Activated CD4-positive, CD25-positive, alpha-beta regulatory T cell (primary cell): ENCODE measurements around the gene TP63.

Experiments used
- DNase-seq, 4 experiments: peaks; one replicate each; lab custom pipeline; 2025; lab: John Stamatoyannopoulos, UW

The TP63 gene

DNA sequence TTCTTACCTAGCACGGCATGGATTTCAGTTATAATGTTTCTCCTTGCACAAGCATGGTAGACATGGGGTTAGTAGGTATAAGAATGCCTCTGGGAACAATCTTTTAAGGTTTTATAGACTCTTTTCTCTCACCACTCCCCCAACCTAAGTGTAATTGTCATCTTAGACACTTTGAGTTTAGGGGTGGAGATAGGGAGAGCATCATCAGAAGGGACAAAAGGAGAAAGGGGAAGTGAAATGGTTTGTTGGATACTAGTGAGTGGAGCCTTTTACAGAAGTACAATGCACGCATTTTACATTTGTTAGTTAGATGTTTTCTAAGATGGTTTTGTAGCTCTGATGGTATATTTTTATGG lies 189.2 kb downstream of the TP63 start:
- DNase-seq: no peak

DNA sequence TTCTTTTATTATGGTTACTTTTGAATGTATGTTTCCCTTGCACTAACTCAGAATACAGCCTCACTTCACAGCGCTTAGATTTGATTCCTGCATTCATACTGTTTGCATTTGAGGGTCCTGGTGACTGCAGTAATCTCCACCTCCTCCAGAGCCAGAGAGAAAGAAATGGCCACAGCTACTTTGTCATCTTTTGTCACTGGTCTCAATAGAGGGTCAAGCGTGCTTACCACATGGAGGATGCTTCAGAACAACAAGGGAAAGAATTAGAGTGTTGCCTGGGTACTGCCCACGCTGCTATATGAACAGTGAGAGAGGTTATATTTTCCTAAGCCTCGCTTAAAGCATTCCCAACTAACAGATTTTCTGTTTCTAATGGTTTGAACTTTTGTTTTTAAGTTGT lies 190.1 kb downstream of the TP63 start:
- no peak for DNase-seq

DNA sequence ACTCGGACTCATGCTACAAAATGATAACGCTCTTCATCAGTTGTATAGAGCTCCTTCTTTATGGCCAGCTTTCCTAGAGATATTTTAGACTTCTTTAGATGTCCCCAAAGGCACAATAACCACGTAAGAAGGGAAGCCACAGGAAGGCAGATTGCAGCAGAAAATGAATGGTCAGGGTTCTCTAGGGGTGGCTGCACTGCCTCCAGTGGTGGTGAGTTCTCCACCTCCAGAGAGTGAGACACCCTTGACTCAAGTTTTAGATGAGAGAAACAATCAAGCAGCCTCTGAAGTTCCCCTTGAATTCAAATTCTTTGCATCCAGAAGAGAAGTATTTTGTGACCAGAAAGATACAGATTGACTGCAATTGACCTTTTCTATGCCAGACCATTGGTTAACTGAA lies 191.5 kb downstream of the TP63 start:
- no peak for DNase-seq

DNA sequence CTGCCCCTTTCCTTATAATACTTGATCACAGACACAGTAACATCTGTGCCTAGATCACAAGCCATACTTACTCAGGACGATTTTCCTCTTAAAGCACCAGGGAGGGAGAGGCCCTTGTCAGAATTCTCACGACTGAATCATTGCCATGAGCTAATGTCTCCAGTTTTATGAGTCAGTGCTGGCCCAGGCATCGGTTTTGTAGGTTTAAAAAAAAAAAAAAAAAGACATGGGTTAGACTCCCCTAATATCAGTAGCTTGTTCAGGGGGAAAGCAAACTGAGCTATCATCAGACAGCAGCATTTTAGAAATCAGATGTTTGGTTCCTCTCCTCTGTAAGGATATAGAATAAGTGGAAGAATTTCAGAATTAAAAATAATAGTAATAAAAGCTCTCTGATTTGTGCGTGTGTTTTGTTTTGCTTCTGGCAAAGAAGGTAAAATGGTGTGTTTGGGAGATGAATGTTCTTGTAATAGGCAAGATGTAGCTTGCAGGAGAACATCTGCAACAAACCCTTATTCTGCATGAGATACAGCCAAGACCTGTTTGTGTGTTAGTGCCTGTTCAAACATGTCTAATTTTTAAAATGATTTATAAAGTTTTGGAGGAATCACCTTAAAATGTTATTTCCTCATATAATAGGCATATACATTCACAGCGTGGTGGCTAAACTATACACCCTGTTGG lies 193.6 kb downstream of the TP63 start:
- DNase-seq: no peak

DNA sequence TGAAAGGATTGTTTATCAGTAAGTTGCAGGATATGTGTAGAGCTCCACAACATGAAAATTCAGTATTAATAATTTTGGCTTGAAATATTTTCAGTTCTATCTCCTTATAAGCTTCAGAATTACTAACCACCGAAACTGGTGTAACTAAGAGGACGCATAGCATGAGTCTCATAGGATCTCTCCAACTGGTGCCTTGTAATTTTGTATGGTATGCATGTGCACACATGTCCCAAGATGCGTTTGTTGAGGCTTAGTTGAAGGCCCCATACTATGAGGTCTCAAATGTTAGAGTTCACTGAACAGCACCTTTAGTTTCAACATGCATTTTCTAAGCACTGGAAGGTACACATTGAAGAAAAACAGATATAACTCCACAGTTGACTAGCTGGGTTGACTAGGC lies 195.4 kb downstream of the TP63 start:
- no peak for DNase-seq

DNA sequence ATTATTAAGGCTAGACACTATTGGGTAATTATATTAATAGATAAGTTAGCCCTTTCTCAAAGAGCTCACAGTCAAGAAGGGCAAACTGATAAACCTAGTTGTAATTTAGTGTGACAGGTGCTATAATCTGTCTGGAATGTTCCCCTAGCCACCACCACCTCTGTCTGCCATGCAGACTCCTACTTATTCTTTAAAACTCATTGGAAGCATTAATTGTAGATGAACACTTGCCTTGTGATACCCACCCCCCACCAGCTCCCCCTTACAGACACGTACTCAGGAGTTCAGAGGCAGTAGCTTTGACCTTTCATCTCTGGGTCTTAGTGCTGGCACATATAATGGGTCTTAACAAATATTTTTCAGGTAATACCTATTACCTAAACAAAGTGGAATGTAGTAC lies 195.9 kb downstream of the TP63 start:
- no peak for DNase-seq

DNA sequence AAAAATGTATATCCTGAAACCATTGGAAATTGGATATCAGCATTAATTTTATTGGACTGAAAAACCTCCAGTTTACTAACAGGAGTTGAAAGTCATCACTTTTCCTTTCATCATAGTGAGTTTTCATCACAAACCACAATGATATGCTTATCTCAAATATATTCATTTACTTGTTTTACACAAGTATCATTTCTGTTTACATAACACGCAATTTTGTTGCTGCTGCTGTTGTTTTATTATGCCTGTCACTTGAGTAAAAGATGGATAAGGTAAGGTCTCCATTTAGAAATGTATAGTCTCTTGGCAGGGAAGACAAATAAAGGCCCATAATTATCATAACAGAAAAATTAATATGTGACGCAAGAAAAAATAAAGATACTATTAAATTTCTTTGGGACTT lies 199.2 kb downstream of the TP63 start:
- DNase-seq: no peak

DNA sequence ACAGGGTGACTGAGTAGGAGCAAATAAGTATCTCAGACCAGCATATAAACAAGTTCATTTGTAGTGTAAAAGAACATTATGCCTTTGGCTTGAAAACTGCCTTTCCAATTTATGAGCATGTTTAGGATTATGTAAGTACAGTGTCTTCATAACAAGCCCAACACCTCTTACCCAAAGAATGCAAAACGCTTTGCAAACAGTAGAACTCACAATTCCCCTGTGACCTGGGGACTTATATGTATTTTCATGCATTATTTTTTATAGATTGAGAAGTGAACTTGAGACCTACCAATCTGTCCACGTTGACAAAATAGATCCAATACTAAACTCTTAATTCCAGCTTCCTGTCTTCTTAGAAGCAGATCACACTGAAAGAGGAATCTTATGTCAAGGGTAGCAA lies 202.1 kb downstream of the TP63 start:
- no peak for DNase-seq

DNA sequence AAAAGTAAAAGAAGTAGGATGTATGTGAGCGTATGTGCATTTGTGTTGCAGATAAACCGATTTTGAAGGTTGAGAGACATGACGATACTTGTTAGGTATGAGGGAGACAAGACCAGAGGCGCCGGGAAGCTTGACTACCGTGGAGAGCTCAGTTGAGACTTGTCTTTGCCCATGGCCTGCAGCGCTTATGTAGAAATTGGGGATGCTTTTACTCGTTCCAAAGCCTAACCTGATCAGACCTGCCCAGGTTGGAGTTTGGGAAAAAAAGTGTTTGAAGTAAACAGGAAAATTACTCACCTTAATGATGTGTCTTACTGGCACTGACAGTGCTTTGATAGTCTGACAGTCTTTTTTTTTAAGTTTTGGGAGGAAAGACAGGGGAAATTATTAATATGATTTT lies 202.8 kb downstream of the TP63 start:
- no peak for DNase-seq

DNA sequence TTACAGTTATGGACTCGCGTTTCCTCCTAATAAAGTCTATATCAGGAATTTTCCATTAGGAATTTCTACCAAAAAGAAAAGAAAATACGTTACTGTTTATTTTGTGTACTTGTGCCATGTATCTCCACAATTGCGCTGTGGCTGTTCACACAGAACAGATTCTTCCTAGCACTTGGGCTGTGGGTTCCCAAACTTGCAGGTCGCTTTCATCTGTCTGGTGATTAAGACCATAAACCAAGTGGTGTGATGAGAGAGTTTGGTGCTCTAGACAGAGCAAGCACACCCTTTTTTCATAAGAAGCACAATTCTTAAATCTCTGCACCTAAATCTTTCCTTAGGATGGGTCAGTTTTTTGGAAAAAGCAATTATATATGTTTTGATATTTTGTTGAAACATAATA lies 203.3 kb downstream of the TP63 start:
- no peak for DNase-seq

DNA sequence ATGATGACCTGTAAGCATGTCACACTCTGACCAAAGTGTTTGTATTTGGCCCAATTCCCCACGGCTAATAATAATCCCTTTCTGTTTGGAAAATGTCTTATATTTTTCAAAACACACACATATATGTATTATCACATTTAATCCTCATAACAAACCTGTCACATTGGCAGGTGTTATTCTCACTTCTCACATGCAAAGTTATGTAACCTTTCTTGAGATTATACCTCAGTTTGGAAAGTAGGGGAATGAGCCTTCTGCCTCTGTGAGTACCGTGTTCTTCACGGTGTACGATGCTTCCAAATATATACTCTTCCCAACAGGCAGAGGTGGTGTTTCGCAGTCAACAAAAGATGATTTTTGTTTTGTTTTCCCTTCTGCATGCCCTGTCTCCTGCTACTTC lies 205.6 kb downstream of the TP63 start:
- DNase-seq: no peak

DNA sequence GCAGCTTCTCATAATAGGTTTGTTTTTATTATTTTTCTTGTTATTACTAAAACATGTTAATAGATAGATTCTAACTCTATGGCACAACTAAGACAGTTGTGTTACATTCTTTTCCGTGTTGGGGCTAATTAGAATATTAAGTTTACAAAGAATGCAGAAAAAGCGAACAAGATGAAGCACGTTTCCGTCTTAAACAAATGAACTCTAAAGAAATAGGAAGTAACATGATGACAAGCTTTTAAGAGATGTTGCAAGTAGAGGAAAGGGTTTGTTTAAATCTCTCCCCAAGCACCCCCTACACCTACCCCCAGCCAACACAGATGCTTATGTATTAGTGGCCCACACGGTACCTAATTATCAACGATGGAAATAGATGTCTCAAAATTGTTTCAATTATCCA lies 207.1 kb downstream of the TP63 start:
- DNase-seq: no peak

DNA sequence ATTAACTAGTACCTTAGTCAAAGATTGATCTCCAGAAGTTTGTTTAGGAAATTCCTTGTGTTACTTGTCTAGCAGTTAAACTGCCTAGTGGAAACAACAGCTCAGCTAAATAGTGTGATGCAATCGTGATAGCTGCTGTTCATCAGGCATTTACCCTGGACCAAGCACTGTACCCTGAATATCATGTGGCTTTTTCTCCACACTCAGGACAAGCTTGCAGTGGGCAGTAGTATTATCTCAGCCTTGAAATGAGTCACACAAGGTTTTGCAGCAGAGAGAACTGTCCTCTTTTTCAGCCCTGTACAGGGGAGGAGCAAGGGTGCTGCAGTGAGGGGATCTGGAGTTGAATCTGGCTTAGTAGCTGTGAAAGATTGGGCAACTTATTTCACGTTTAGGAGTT lies 208.4 kb downstream of the TP63 start:
- no peak for DNase-seq

DNA sequence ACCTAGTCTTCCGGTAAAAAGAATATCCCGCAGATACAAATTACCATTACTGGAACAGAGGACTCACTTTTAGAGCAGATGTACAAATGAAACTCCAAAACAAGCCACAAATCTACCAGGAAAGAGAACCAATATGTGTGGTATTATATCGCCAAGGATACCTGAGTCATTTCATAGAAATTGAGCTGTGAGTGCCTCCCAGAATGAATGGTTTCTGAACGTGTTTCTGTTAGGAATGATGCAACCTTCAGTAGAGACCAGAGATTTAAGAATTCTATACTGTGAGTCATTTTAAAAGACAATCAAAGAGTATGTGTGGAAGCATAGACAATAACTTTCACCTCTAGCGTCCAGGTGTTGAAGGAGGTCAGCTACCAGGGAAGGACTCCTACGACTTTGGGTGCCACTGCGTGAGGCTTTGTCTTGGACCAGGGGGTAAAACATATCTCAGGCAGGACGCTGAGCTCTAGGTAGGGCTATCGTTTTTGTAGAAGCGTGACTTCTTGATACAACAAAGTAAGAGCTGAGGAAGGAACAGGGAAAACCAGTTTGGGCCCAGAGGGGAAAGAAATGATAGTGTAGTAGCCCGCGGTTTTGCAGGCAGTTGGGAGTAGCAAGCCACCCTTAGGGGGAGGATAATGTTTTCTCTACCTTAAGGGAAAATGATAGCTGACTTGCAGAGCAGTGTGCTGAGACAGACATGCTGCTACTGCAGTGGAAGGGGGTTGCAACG lies 210.4 kb downstream of the TP63 start:
- DNase-seq: no peak

DNA sequence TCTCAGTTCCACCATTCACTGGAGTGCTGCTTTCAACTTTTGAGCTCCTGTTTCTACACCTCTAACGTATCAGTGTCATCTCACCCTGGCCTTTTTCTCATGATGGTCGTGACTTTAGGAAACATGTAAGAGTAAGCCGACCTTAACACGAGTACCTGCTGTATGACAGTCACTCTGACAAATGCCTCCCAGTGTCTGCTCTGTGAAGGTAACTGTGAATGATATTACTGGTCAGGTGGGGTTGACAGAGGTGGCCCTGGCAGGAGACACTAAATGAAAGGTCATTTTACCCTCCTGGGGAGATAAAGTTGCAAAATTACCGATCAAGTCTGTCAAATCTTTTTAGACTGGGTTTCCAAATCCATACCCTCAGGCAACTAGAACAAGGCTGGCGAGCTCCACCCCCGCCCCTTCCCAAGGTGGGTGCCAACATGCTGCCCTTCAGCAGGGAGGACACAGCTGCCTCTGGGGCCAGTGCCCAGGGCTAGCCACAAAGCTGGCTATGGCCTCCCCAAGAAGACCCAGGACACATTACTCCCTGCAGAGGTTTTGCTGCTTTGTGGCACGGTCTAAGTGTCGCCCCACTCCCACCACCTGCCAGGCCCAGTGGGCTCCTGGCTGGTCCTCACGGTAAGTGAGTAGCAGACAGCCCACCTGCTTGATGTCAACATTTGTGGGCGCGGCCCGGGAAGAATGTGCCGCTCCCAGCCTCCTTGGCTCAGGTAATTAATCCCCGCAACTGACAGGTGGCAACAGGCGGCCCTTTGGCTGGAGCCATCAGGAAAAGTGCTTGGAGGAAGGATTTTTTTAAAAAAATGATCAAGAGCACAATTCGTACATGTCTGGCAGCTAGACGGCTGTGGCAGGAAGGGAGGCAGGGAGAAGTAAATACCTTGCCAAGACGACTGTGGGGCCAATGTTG lies 211.8 kb downstream of the TP63 start:
- no peak for DNase-seq

DNA sequence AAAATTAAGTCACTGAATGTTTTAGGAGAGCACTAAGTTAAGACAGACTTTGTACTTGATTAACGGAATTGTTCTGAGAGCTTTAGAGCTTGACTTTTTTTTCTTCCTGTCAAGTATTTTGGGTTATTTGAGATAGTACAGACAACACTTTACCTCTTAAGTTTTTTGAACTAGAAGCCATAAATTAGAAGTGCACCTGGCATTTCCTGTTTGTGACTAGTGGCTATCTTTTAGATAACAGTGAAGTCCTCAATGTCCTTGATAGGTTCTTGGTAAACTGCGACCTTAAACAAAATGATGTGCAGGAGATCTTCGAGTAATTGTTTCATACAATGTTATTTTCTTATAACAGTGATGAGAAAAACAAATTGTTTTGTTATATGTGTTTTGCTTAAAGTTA lies 213.9 kb downstream of the TP63 start:
- DNase-seq: no peak

DNA sequence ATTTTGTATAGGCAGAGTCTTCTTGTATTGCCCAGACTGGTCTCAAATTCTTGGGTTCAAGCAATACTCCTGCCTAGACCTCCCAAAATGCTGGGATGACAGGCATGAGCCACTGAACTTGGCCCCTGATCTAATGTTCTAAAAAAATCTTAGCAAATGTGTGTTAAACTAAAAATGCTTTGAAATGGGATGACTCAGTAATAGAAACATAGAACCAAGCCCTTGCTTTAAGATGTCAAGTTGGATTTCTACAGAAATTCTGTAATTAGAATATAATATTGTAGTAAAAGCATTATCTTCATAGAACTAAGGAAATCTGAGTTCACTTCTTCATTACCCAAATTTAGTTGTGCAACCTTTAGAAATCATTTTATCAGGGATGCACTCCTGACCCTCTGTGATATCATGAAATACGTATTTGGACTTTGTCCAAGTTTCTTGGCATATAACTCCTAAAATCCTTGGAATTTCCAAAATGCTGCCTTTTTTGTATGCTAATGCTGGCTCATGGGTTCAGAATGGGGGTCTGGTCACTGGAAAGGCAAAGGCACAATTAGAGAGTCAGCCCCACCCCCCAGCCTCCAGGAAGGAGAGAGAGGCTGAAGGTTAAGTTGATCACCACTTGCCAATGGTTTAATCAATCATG lies 217.3 kb downstream of the TP63 start:
- no peak for DNase-seq

DNA sequence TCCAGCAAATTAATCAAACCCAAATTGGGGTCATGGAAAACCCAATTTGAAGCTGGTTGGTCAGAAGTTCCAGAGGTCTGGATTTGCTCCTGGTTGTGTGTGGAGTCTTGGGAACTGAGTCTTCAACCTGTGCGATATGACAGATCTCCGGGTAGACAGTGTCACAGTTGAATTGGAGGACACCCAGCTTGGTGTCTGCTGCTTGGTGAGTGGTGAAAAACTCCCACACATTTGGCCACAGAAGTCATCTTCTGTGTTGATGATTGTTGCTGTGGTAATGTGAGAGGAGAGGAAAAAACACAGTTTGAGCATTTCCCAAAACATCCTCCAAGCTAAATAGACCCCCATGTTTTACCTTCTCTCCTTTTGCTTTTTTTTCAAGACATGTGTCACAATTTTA lies 218.1 kb downstream of the TP63 start:
- DNase-seq: no peak

DNA sequence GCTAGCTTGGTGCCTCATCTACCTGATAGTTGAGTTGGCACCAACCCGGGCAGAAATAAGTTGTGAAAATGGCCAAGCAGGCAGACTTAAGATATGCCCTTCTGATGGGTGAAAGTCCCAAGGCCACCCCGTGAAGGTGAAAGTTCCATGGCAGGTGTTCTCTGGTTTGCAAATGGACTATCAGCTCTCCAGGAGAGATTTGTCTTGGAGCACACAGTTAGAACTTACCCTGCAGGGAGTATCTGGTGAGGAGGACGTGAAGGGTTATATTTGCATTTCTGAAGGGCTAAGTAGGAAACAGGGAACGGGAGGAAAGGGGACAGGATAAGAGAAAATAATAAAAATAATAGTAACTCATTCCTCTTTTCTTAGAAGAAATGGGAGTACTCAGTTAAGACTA lies 220.5 kb downstream of the TP63 start:
- DNase-seq: no peak

DNA sequence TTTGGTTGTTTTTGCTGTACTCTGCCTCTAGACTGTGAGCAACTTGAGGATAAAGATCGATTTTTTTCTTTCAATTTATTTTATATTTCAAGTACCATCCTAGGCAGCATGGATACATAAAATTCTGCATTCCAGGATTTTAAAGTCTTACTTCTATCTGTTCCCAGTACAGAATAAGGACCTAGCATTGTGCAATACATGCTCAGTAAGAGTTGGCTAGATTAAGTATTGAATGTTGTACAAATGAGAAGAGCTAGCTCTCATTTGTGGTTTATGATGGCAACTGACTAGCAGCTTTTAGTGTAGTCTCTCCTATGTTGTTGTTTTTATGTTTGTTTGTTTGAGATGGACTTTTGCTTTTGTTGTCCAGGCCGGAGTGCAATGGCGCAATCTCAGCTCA lies 222.7 kb downstream of the TP63 start:
- no peak for DNase-seq

DNA sequence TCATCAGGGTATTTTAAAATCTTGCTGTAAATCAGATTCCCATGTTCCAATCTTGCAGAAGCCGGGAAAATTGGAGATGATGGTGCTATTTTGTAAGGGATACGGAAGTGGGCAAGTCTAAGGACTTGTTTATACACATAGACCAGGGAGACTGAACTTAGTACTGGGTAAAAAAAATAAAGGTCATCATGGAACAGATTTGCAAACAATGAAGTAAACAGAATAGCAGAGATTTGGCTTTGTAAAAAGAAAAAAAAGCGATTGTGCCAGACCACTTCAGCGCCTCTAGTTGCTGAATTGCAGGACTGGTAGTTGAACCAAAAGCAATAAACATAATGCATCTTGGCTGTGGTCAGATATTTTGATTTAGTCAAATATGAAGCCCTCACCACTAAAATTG lies 229.1 kb downstream of the TP63 start:
- no peak for DNase-seq

DNA sequence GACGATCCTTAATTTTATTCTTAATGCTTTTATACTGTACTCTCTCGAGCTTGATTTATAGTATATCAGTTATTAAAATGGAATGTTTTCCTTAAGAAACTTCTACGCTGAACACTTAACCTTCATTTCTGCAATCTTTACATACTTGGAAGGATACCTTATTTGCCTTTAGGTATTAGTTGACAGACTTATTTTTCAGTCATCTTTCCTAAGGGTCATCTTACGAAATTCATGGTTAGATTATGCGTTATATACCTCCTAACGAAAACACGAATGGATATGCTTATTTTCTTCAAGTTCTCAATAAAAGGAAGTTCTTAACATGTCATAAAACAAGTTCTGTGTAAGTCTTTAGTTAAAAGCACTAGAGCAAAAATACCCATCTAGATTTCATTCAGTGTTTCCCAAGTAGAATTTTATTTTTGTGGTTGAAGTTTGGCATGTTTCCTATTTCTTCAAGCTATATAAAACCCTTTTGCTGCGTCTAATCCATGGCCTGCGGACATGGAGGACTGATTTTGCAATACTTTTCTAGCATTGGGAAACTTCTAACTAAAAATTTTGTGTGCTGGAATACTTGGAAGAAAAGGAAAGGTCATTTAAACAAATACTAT lies 231.3 kb downstream of the TP63 start:
- no peak for DNase-seq
